ENCODE results near the gene VPS13C. TPM values are rescaled to one million over a fixed set of nuclear protein-coding genes. Genes with fewer than 3 reads are reported as not detected.

Gene VPS13C
- total RNA-seq, 2 experiments from 2014 or later: 69.7 to 73.2 TPM

DNA sequence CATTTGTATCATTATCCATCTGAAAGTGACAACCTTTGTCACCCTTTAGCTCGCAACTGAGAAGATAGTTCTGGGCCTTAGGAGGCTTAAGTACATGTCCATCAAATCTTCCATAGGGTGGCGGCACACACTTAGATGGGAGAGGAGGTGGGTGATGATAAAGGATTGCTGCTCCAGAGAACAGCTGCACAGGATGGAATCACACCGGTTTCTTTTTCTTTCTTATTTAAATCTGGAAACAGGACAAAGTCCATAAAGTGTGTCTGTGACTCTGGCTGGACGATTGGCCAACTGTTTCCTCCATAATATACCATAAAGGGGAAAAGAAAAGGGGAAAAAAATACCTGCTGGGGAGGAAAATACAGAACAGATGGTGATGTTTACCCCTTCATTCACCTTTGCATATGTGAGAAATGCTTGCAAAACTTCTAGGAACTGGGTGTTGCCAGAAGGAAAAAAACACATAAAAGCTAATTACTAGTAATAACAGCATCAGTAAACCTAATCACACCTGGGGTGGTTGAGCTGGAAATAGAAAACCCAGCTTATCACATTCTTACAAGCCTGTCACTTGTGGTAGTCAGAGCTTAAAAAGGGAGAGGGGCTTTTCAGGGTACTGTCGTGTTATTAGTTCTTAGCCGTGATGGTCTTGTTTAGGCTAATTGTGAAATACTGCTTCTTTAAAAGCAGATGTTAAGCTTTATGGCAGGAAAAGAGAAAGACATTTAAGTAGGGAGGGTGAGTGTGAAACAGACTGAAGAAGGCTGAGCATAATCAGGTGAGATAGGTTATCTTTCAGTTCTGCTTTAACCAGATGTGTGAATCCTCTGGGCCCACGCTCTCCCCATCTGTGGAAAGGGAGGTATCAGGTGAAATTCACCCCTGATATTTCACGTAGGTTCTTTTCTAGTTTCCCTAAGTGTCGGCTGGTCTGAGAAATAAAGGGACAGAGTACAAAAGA, 23.2 kb upstream of the VPS13C start:
- no peak for ATAC-seq (ENCODE audit: poor library complexity)
- Histone ChIP-seq H3K4me3 (ENCODE audit: low read length) (no peak overlapping the region), H3K27ac (ENCODE audit: low read depth in 1 of 2, low read length in 2 of 2) (no peak overlapping the region), H3K36me3 (ENCODE audit: insufficient read depth, low read length) (no peaks in the 10 kb centered on the region), H3K9me3 (ENCODE audit: control insufficient read depth in 1 of 2, insufficient read depth in 1 of 2, low read length in 2 of 2) (no peaks in the 10 kb centered on the region), H3K4me1 (ENCODE audit: insufficient read depth, low read length) (no peaks in the 10 kb centered on the region), H3K27me3 (ENCODE audit: control insufficient read depth in 1 of 2, insufficient read depth in 2 of 2, low read length in 2 of 2) (no peaks in the 10 kb centered on the region)
- Mint-ChIP-seq H3K27ac (no peak overlapping the region), H3K4me3 (no peak overlapping the region), H3K9me3 (peaks cover 3% of the 10 kb centered on the region), H3K27me3 (peaks cover 12% of the 10 kb centered on the region), H3K36me3 (ENCODE audit: low read depth) (no peaks in the 10 kb centered on the region), H3K4me1 (ENCODE audit: low read depth) (no peaks in the 10 kb centered on the region)
- ChIA-PET CTCF (no interaction called here), POLR2A (no interaction called here)
- TF ChIP-seq, protein P1, sequence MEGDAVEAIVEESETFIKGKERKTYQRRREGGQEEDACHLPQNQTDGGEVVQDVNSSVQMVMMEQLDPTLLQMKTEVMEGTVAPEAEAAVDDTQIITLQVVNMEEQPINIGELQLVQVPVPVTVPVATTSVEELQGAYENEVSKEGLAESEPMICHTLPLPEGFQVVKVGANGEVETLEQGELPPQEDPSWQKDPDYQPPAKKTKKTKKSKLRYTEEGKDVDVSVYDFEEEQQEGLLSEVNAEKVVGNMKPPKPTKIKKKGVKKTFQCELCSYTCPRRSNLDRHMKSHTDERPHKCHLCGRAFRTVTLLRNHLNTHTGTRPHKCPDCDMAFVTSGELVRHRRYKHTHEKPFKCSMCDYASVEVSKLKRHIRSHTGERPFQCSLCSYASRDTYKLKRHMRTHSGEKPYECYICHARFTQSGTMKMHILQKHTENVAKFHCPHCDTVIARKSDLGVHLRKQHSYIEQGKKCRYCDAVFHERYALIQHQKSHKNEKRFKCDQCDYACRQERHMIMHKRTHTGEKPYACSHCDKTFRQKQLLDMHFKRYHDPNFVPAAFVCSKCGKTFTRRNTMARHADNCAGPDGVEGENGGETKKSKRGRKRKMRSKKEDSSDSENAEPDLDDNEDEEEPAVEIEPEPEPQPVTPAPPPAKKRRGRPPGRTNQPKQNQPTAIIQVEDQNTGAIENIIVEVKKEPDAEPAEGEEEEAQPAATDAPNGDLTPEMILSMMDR (IDR thresholded peaks at IDR 0.05): no peak
- DNase-seq: no peak
- intact Hi-C loops (cut with DNase I, micrococcal nuclease): no loop called here

DNA sequence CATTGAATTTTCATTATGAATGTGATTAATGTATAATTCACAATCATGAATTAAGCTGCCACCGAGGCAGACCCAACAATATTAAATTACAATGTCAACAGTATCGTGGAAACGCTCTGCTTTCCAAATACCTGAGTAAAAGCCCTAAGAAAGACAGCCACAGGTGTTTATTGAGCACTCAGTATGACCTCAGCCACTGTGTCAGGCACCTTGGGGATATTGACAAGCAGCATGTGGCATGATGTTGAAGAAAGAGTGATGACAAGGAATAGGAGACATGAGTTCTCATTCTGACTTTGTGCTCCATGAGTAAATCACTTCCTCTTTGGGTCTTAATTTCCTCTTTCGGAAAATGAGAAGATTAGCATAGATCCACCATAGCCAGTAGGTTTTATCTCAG, 19.3 kb upstream of the VPS13C start:
- DNase-seq: no peak
- CTCF ChIA-PET: no interaction called here
- TF ChIP-seq, protein P1 (IDR thresholded peaks at IDR 0.05): no peak
- Histone ChIP-seq H3K36me3 (ENCODE audit: insufficient read depth, low read length) (no peaks in the 10 kb centered on the region), H3K27ac (ENCODE audit: low read depth in 1 of 2, low read length in 2 of 2) (no peak overlapping the region), H3K4me3 (ENCODE audit: low read length) (no peak overlapping the region), H3K9me3 (ENCODE audit: control insufficient read depth in 1 of 2, insufficient read depth in 1 of 2, low read length in 2 of 2) (no peaks in the 10 kb centered on the region), H3K27me3 (ENCODE audit: control insufficient read depth in 1 of 2, insufficient read depth in 2 of 2, low read length in 2 of 2) (no peaks in the 10 kb centered on the region), H3K4me1 (ENCODE audit: insufficient read depth, low read length) (no peaks in the 10 kb centered on the region)
- no peak overlapping the region for H3K27ac Mint-ChIP-seq
- POLR2A ChIA-PET: no interaction called here
- H3K36me3 Mint-ChIP-seq (ENCODE audit: low read depth): no peaks in the 10 kb centered on the region
- H3K4me1 Mint-ChIP-seq (ENCODE audit: low read depth): no peaks in the 10 kb centered on the region
- no peak overlapping the region for H3K4me3 Mint-ChIP-seq
- H3K27me3 Mint-ChIP-seq: peaks cover 12% of the 10 kb centered on the region
- peaks cover 3% of the 10 kb centered on the region for H3K9me3 Mint-ChIP-seq
- ATAC-seq (ENCODE audit: poor library complexity): no peak
- intact Hi-C loops (cut with DNase I, micrococcal nuclease): no loop called here

DNA sequence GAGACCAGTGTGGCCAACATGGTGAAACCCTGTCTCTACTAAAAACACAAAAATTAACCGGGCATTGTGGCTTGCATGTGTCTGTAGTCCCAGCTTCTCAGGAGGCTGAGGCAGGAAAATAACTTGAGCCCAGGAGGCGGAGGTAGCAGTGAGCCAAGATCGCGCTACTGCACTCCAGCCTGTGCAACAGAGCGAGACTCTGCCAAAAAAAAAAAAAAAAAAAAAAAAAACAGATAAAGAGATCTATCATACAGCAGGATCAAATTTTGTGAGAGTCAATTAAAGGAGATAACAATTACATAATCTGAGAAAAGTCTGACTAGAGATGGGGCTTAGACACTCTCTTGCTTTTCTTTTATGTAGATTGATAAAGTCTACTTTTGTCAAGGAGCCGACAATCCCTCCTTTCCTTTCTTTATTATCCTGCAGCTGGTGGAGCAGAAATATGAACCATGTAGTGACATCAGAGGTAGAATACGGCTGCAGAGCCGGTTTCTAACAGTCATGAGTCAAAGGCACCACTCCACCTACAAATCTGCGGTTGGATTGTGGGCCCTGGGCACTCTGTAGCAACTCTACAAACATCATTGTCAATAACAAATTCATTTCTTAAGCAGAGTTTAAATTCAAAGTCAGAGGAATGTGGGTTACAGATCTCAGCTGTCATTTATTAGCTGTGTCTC, 15.5 kb upstream of the VPS13C start:
- no peak for ATAC-seq (ENCODE audit: poor library complexity)
- H3K4me3 Mint-ChIP-seq: no peak overlapping the region
- no peaks in the 10 kb centered on the region for H3K36me3 Mint-ChIP-seq (ENCODE audit: low read depth)
- H3K27me3 Mint-ChIP-seq: peaks cover 16% of the 10 kb centered on the region
- Histone ChIP-seq H3K27ac (ENCODE audit: low read depth in 1 of 2, low read length in 2 of 2) (no peak overlapping the region), H3K4me3 (ENCODE audit: low read length) (no peak overlapping the region), H3K9me3 (ENCODE audit: control insufficient read depth in 1 of 2, insufficient read depth in 1 of 2, low read length in 2 of 2) (no peaks in the 10 kb centered on the region), H3K36me3 (ENCODE audit: insufficient read depth, low read length) (no peaks in the 10 kb centered on the region), H3K4me1 (ENCODE audit: insufficient read depth, low read length) (no peaks in the 10 kb centered on the region), H3K27me3 (ENCODE audit: control insufficient read depth in 1 of 2, insufficient read depth in 2 of 2, low read length in 2 of 2) (no peaks in the 10 kb centered on the region)
- DNase-seq: no peak
- intact Hi-C loops (cut with DNase I, micrococcal nuclease): no loop called here
- TF ChIP-seq, protein P1 (IDR thresholded peaks at IDR 0.05): no peak
- H3K4me1 Mint-ChIP-seq (ENCODE audit: low read depth): no peaks in the 10 kb centered on the region
- ChIA-PET POLR2A (no interaction called here), CTCF (interaction anchor here (0.7 kb wide), 1 partner anchor 46 kb away, joined by 4 read pairs; no protein-coding TSS in a partner anchor)
- H3K27ac Mint-ChIP-seq: no peak overlapping the region
- H3K9me3 Mint-ChIP-seq: no peaks in the 10 kb centered on the region

Measured in CD4-positive, alpha-beta T cell (primary cell).